Prostate gland (tissue), 2 donors: ENCODE data around the gene SMIM11.
"Not testable (repeated sequence)": the region's sequence is repeated elsewhere in the genome, so short reads cannot be mapped to it uniquely, and the experiment has no call there.

Experiments
- POLR2A ChIP-seq: fragments of 450-650 bp; IDR thresholded peaks from one replicate; pipeline ENCODE4 v1.6.1; 2016; ENCODE audit warnings: antibody characterized with exemption, mild to moderate bottlenecking
- TF ChIP-seq, protein P1 (sequence below), 4 experiments: fragments of 200-600 bp in 2 of 4; fragments of 450-650 bp in 2 of 4; sonication (generic) in 2 of 4; IDR thresholded peaks; 1 replicate in 3 of 4; 2 replicates in 1 of 4; pipeline ENCODE4 v1.5.1; 2016 to 2019; ENCODE audit warnings: antibody characterized with exemption in 4 of 4, mild to moderate bottlenecking in 2 of 4, moderate library complexity in 2 of 4

GRCh38 chr21:34427339-34427738 is 52.0 kb downstream of the SMIM11 start:
- TF ChIP-seq, protein P1, sequence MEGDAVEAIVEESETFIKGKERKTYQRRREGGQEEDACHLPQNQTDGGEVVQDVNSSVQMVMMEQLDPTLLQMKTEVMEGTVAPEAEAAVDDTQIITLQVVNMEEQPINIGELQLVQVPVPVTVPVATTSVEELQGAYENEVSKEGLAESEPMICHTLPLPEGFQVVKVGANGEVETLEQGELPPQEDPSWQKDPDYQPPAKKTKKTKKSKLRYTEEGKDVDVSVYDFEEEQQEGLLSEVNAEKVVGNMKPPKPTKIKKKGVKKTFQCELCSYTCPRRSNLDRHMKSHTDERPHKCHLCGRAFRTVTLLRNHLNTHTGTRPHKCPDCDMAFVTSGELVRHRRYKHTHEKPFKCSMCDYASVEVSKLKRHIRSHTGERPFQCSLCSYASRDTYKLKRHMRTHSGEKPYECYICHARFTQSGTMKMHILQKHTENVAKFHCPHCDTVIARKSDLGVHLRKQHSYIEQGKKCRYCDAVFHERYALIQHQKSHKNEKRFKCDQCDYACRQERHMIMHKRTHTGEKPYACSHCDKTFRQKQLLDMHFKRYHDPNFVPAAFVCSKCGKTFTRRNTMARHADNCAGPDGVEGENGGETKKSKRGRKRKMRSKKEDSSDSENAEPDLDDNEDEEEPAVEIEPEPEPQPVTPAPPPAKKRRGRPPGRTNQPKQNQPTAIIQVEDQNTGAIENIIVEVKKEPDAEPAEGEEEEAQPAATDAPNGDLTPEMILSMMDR (IDR thresholded peaks at IDR 0.05): not testable (repeated sequence)
- TF ChIP-seq POLR2A: not testable (repeated sequence)
